Endothelial cell of umbilical vein (primary cell): ENCODE results near the gene MYLK.

Experiments
- CTCF ChIP-seq, 2 donors: IDR thresholded peaks; 1 replicate in 1 of 2; 2 replicates in 1 of 2; pipeline ENCODE4 v1.5.1; 2011; ENCODE audit warnings: low read length in 2 of 2, mild to moderate bottlenecking in 2 of 2, moderate library complexity in 2 of 2, control low read depth in 1 of 2, inconsistent platforms in 1 of 2, low read depth in 1 of 2; ENCODE audit not compliant: insufficient read depth in 1 of 2; ENCODE audit errors: extremely low read depth in 1 of 2
- EZH2 ChIP-seq: IDR thresholded peaks from 2 replicates; pipeline ENCODE4 v1.6.1; 2012; ENCODE audit warnings: borderline replicate concordance, low read depth, mild to moderate bottlenecking, moderate library complexity, low read length, inconsistent platforms; ENCODE audit not compliant: severe bottlenecking
- FOS ChIP-seq: IDR thresholded peaks from 2 replicates; pipeline ENCODE4 v1.6.1; 2011; ENCODE audit warnings: mild to moderate bottlenecking, low read length, moderate library complexity, borderline replicate concordance; ENCODE audit not compliant: insufficient read depth
- GATA2 ChIP-seq: IDR thresholded peaks from 2 replicates; pipeline ENCODE4 v1.7.0; 2011; ENCODE audit warnings: low read depth, mild to moderate bottlenecking, moderate library complexity, mixed read lengths, low read length; ENCODE audit not compliant: insufficient read length, insufficient read depth
- JUN ChIP-seq: IDR thresholded peaks from 2 replicates; pipeline ENCODE4 v1.6.1; 2011; ENCODE audit warnings: borderline replicate concordance, low read depth; ENCODE audit not compliant: insufficient read length, insufficient read depth
- MYC ChIP-seq: IDR thresholded peaks from one replicate; pipeline ENCODE4 v1.6.1; 2011; ENCODE audit warnings: mild to moderate bottlenecking, low read depth, low read length
- POLR2A ChIP-seq: IDR thresholded peaks from 2 replicates; pipeline ENCODE4 v1.6.1; 2012; ENCODE audit warnings: low read depth, mild to moderate bottlenecking, control low read depth, low read length
- POLR2AphosphoS5 ChIP-seq: IDR thresholded peaks from 2 replicates; pipeline ENCODE4 v1.6.1; 2012; ENCODE audit warnings: low read depth, mild to moderate bottlenecking, control low read depth, low read length, moderate library complexity; ENCODE audit not compliant: insufficient read depth
- TF ChIP-seq, protein P1 (sequence below): IDR thresholded peaks from 2 replicates; pipeline ENCODE4 v1.6.1; 2011; ENCODE audit not compliant: insufficient read depth, insufficient read length

- TF ChIP-seq CTCF (IDR thresholded peaks at IDR 0.05; ENCODE audit: extremely low read depth in 1 of 2, insufficient read depth in 1 of 2, low read depth in 1 of 2, low read length in 2 of 2) = no peak
- TF ChIP-seq EZH2 = no peak
- no peak for TF ChIP-seq POLR2A
- TF ChIP-seq, protein P1, sequence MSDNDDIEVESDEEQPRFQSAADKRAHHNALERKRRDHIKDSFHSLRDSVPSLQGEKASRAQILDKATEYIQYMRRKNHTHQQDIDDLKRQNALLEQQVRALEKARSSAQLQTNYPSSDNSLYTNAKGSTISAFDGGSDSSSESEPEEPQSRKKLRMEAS = no peak
- no peak for TF ChIP-seq POLR2AphosphoS5
- no peak for TF ChIP-seq MYC
- no peak for TF ChIP-seq FOS
- no peak for TF ChIP-seq GATA2
- TF ChIP-seq JUN = no peak
Measured at GRCh38 chr3:123718108-123718507, 166.0 kb downstream of the MYLK start.
